Fibroblast of skin of right biceps (primary cell): ENCODE measurements around the gene PRR5.

Experiments
- DNase-seq: peaks from one replicate; pipeline ENCODE4 v3.0.0-alpha.2; 2013

PRR5 gene

GRCh38 chr22:44721213-44721612 lies 19.2 kb downstream of the PRR5 start:
- DNase-seq = peak; percentile 33

- no peak for DNase-seq
Measured at GRCh38 chr22:44722611-44723010, 20.6 kb downstream of the PRR5 start.

GRCh38 chr22:44723801-44724200 lies 21.8 kb downstream of the PRR5 start:
- DNase-seq = peak; percentile 44

- no peak for DNase-seq
Measured at GRCh38 chr22:44724416-44724815, 22.4 kb downstream of the PRR5 start.

GRCh38 chr22:44724859-44725258 lies 22.9 kb downstream of the PRR5 start:
- no peak for DNase-seq

- DNase-seq = no peak
Measured at GRCh38 chr22:44726439-44726838, 24.4 kb downstream of the PRR5 start.

- DNase-seq = no peak
Measured at GRCh38 chr22:44727148-44727547, 25.1 kb downstream of the PRR5 start.

GRCh38 chr22:44727709-44728108 lies 25.7 kb downstream of the PRR5 start:
- DNase-seq = no peak

- DNase-seq = no peak
Measured at GRCh38 chr22:44728761-44729324, 26.8 kb downstream of the PRR5 start.

GRCh38 chr22:44729391-44730021 lies 27.5 kb downstream of the PRR5 start:
- DNase-seq = peak; percentile 71

- DNase-seq = no peak
Measured at GRCh38 chr22:44730022-44730393, 28.0 kb downstream of the PRR5 start.

GRCh38 chr22:44730490-44731356 lies 28.7 kb downstream of the PRR5 start:
- DNase-seq = no peak

- no peak for DNase-seq
Measured at GRCh38 chr22:44731357-44731970, 29.5 kb downstream of the PRR5 start.

- DNase-seq = no peak
Measured at GRCh38 chr22:44732017-44732561, 30.1 kb downstream of the PRR5 start.

GRCh38 chr22:44732661-44733060 lies 30.7 kb downstream of the PRR5 start:
- no peak for DNase-seq

- DNase-seq = no peak
Measured at GRCh38 chr22:44733426-44734106, 31.6 kb downstream of the PRR5 start.

- no peak for DNase-seq
Measured at GRCh38 chr22:44734278-44734677, 32.3 kb downstream of the PRR5 start.

GRCh38 chr22:44734801-44735517 lies 33.0 kb downstream of the PRR5 start:
- no peak for DNase-seq

- peak; percentile 46 for DNase-seq
Measured at GRCh38 chr22:44735518-44736428, 33.8 kb downstream of the PRR5 start.

- no peak for DNase-seq
Measured at GRCh38 chr22:44736581-44737405, 34.8 kb downstream of the PRR5 start.
